GM12878 (cell line): ENCODE results near the gene HIKESHI. TPM values are rescaled to one million over a fixed set of nuclear protein-coding genes. Genes with fewer than 3 reads are reported as not detected.

Experiments used
- ATF7 ChIP-seq: fragments of 450-650 bp; IDR thresholded peaks from 2 replicates; pipeline ENCODE4 v1.6.1; 2016; ENCODE audit warnings: low read depth, mild to moderate bottlenecking
- CREM ChIP-seq: IDR thresholded peaks from 2 replicates; pipeline ENCODE4 v1.6.1; 2014; ENCODE audit warnings: antibody characterized with exemption, low read depth
- HDAC6 ChIP-seq: fragments of 200-600 bp; sonication (generic); IDR thresholded peaks from one replicate; pipeline ENCODE4 v1.8.0; 2017; ENCODE audit warnings: antibody characterized with exemption; ENCODE audit not compliant: unreplicated experiment
- IRF3 ChIP-seq: fragments of 450-650 bp; IDR thresholded peaks from 2 replicates; pipeline ENCODE4 v1.6.1; 2014; ENCODE audit warnings: mild to moderate bottlenecking
- IRF5 ChIP-seq: fragments of 450-650 bp; IDR thresholded peaks from 2 replicates; pipeline ENCODE4 v1.6.1; 2017; ENCODE audit warnings: borderline replicate concordance
- KLF5 ChIP-seq: fragments of 450-650 bp; IDR thresholded peaks from 2 replicates; pipeline ENCODE4 v1.6.1; 2014; ENCODE audit warnings: mild to moderate bottlenecking; ENCODE audit not compliant: partially characterized antibody
- MLLT1 ChIP-seq: fragments of 450-650 bp; IDR thresholded peaks from 2 replicates; pipeline ENCODE4 v1.6.1; 2016; ENCODE audit warnings: mild to moderate bottlenecking
- MTA2 ChIP-seq: fragments of 450-650 bp; IDR thresholded peaks from 2 replicates; pipeline ENCODE4 v1.6.1; 2016; ENCODE audit warnings: low read depth, mild to moderate bottlenecking, moderate library complexity
- MTA3 ChIP-seq: IDR thresholded peaks from 2 replicates; pipeline ENCODE4 v1.6.1; 2012; ENCODE audit warnings: low read length, inconsistent platforms, borderline replicate concordance
- MXI1 ChIP-seq: fragments of 150-350 bp; IDR thresholded peaks from 2 replicates; pipeline ENCODE4 v1.6.1; 2011; ENCODE audit warnings: low read depth, mild to moderate bottlenecking, inconsistent platforms, low read length, improper control_type of control experiment
- NBN ChIP-seq: fragments of 450-650 bp; IDR thresholded peaks from 2 replicates; pipeline ENCODE4 v1.6.1; 2016
- NR2C1 ChIP-seq: fragments of 450-650 bp; IDR thresholded peaks from 2 replicates; pipeline ENCODE4 v1.6.1; 2017; ENCODE audit warnings: antibody characterized with exemption, mild to moderate bottlenecking, moderate library complexity
- PML ChIP-seq: IDR thresholded peaks from 2 replicates; pipeline ENCODE4 v1.6.1; 2012; ENCODE audit warnings: low read length, inconsistent platforms
- RELB ChIP-seq: fragments of 450-650 bp; IDR thresholded peaks from 2 replicates; pipeline ENCODE4 v1.6.1; 2017; ENCODE audit warnings: low read depth, mild to moderate bottlenecking, moderate library complexity
- SKIL ChIP-seq: fragments of 450-650 bp; IDR thresholded peaks from 2 replicates; pipeline ENCODE4 v1.6.1; 2017; ENCODE audit warnings: mild to moderate bottlenecking, low read depth, inconsistent platforms; ENCODE audit not compliant: poor library complexity, severe bottlenecking
- SPI1 ChIP-seq: IDR thresholded peaks from 2 replicates; pipeline ENCODE4 v1.6.1; 2011; ENCODE audit warnings: low read depth, mild to moderate bottlenecking, low read length, moderate library complexity, borderline replicate concordance; ENCODE audit not compliant: insufficient read depth
- TAF1 ChIP-seq: IDR thresholded peaks from 2 replicates; pipeline ENCODE4 v1.6.1; 2011; ENCODE audit warnings: mild to moderate bottlenecking, low read depth, low read length, borderline replicate concordance
- ZBTB11 ChIP-seq: fragments of 450-650 bp; formaldehyde crosslinking; IDR thresholded peaks from 2 replicates; pipeline ENCODE4 v1.5.0; 2022; ENCODE audit warnings: mild to moderate bottlenecking, missing genetic modification characterization
- ZNF207 ChIP-seq: fragments of 450-650 bp; IDR thresholded peaks from 2 replicates; pipeline ENCODE4 v1.6.1; 2014; ENCODE audit warnings: antibody characterized with exemption, mild to moderate bottlenecking, borderline replicate concordance
- polyA plus RNA-seq, 11 experiments: library from polyadenylated mRNA; depleted of rRNA in 4 of 11; unstranded in 6 of 11; stranded (reverse) in 5 of 11; fragments of >200 nt; fragmentation: Nextera tagmentation in 4 of 11; fragmentation: Illumina TruSeq in 1 of 11; extraction: Ambion mirVana in 4 of 11; extraction: Trizol in 1 of 11; gene quantifications; 1 replicate in 1 of 11; 2 replicates in 10 of 11; pipeline versions ENCODE4 v1.2.1 to v1.2.3, GENCODE V29; 2011 to 2016; ENCODE audit warnings: inconsistent platforms in 2 of 11, missing spikeins in 2 of 11, low read depth in 1 of 11
- total RNA-seq, 4 experiments: library from RNA; depleted of rRNA in 3 of 4; stranded (reverse); fragments of >200 nt in 3 of 4; fragmentation: Illumina TruSeq in 1 of 4; extraction: Trizol in 1 of 4; gene quantifications; 2 replicates each; pipeline versions ENCODE4 v1.2.1 to v1.2.3, GENCODE V29; 2013 to 2021

HIKESHI gene
- total and polyA plus RNA-seq, 10 of the 15 experiments (the other 5 are each of a cell fraction or from before 2014, with no cell fraction given) = 42.3 to 228 (median 85.7) TPM

- TF ChIP-seq ZBTB11 (CRISPR knock-in tag) = no peak
- TF ChIP-seq ATF7 = 0 out of 2 replicates have a peak, but pooled peaks have one; percentile 14
- no peak for TF ChIP-seq PML
- TF ChIP-seq MLLT1 = 0 out of 2 replicates have a peak, but pooled peaks have one; percentile 10
- no peak for TF ChIP-seq TAF1
- TF ChIP-seq HDAC6 = no peak
- TF ChIP-seq NBN = no peak
- TF ChIP-seq IRF5 = no peak
- TF ChIP-seq MTA2 = peak; percentile 23
- no peak for TF ChIP-seq IRF3
- no peak for TF ChIP-seq MXI1
- TF ChIP-seq CREM = peak; percentile 41; the same call in 1 of the 2 replicates
- no peak for TF ChIP-seq ZNF207
- TF ChIP-seq RELB = peak; percentile 51
- TF ChIP-seq KLF5 = no peak
- peak; percentile 39 for TF ChIP-seq SKIL
- no peak for TF ChIP-seq NR2C1
- 0 out of 2 replicates have a peak, but pooled peaks have one; percentile 28 for TF ChIP-seq SPI1
- no peak for TF ChIP-seq MTA3
These were observed 9.0 kb upstream of the HIKESHI start (continued) for GRCh38 chr11:86292912-86293616.
